GM12865 (cell line): ENCODE data around the gene IL1RAPL1.

Experiments
- DNase-seq: peaks from one replicate; pipeline ENCODE4 v3.0.0; 2010; ENCODE audit warnings: low read depth
- H3K4me3 ChIP-seq: 2 replicates; pipeline ENCODE4 v1.5.1; 2011; ENCODE audit warnings: mild to moderate bottlenecking, low read depth, low read length, control low read depth
- CTCF ChIP-seq: IDR thresholded peaks from 2 replicates; pipeline ENCODE4 v1.5.1; 2011; ENCODE audit warnings: low read length, control low read depth, low read depth, inconsistent platforms; ENCODE audit not compliant: insufficient read depth; ENCODE audit errors: missing control alignments

Gene IL1RAPL1

GRCh38 chrX:29138003-29138402 is 550.8 kb downstream of the IL1RAPL1 start:
- TF ChIP-seq CTCF, result no peak
- H3K4me3 ChIP-seq, result no peak overlapping the region
- DNase-seq, result no peak

GRCh38 chrX:29143356-29143755 is 556.1 kb downstream of the IL1RAPL1 start:
- no peak for TF ChIP-seq CTCF
- no peak overlapping the region for H3K4me3 ChIP-seq
- DNase-seq, result no peak

GRCh38 chrX:29143756-29144155 is 556.5 kb downstream of the IL1RAPL1 start:
- no peak for TF ChIP-seq CTCF
- no peak for DNase-seq
- no peak overlapping the region for H3K4me3 ChIP-seq

- TF ChIP-seq CTCF, result no peak
- no peak for DNase-seq
- H3K4me3 ChIP-seq, result no peak overlapping the region
Observed at GRCh38 chrX:29145316-29145715, 558.1 kb downstream of the IL1RAPL1 start.

GRCh38 chrX:29148511-29148910 is 561.3 kb downstream of the IL1RAPL1 start:
- DNase-seq, result no peak
- TF ChIP-seq CTCF, result no peak
- H3K4me3 ChIP-seq, result no peak overlapping the region

- no peak for TF ChIP-seq CTCF
- no peak overlapping the region for H3K4me3 ChIP-seq
- no peak for DNase-seq
Observed at GRCh38 chrX:29155286-29155685, 568.0 kb downstream of the IL1RAPL1 start.

- DNase-seq, result no peak
- no peak for TF ChIP-seq CTCF
- H3K4me3 ChIP-seq, result no peak overlapping the region
Observed at GRCh38 chrX:29172880-29173279, 585.6 kb downstream of the IL1RAPL1 start.
